HG03571 (cell line): ENCODE measurements around the gene DNAJC17.

Experiments
- ATAC-seq: cut with Tn5 transposase; IDR thresholded peaks from one replicate; pipeline ENCODE4 v1.9.1; 2021; ENCODE audit not compliant: unreplicated experiment

DNAJC17 gene

GRCh38 chr15:40767838-40768500 lies 39.3 kb downstream of the DNAJC17 start:
- ATAC-seq: no peak

- no peak for ATAC-seq
Observed at GRCh38 chr15:40766906-40767837, 40.1 kb downstream of the DNAJC17 start.

- no peak for ATAC-seq
Observed at GRCh38 chr15:40766194-40766815, 41.0 kb downstream of the DNAJC17 start.

GRCh38 chr15:40764629-40765103 lies 42.6 kb downstream of the DNAJC17 start:
- no peak for ATAC-seq

- ATAC-seq: peak; percentile 42
Observed at GRCh38 chr15:40763801-40764628, 43.3 kb downstream of the DNAJC17 start, which contains the start of gene GCHFR. Gene GCHFR (plus strand): TSS chr15:40764068. CDS start chr15:40764181, 113 bp downstream.

- ATAC-seq: no peak
Observed at GRCh38 chr15:40762919-40763800, 44.1 kb downstream of the DNAJC17 start.

GRCh38 chr15:40759961-40760360 lies 47.3 kb downstream of the DNAJC17 start:
- ATAC-seq: no peak

GRCh38 chr15:40756938-40757337 lies 50.3 kb downstream of the DNAJC17 start:
- ATAC-seq: no peak

GRCh38 chr15:40755812-40756208 lies 51.5 kb downstream of the DNAJC17 start:
- ATAC-seq: no peak

GRCh38 chr15:40754883-40755811 lies 52.1 kb downstream of the DNAJC17 start, which contains the start of gene RMDN3:
Gene RMDN3 (minus strand): TSS chr15:40755254. CDS start chr15:40754783, 471 bp downstream.
- peak; percentile 75 for ATAC-seq

GRCh38 chr15:40754574-40754882 lies 52.7 kb downstream of the DNAJC17 start:
- ATAC-seq: no peak

GRCh38 chr15:40751745-40752144 lies 55.5 kb downstream of the DNAJC17 start:
- no peak for ATAC-seq

- ATAC-seq: no peak
Observed at GRCh38 chr15:40750885-40751284, 56.4 kb downstream of the DNAJC17 start.

- ATAC-seq: no peak
Observed at GRCh38 chr15:40749151-40749630, 58.1 kb downstream of the DNAJC17 start.

- ATAC-seq: no peak
Observed at GRCh38 chr15:40747685-40748631, 59.3 kb downstream of the DNAJC17 start.

GRCh38 chr15:40746916-40747418 lies 60.3 kb downstream of the DNAJC17 start:
- ATAC-seq: no peak

- no peak for ATAC-seq
Observed at GRCh38 chr15:40744815-40745152, 62.5 kb downstream of the DNAJC17 start.
